HG03139 (cell line): ENCODE data around the gene SLC12A7.

Experiments used
- ATAC-seq: cut with Tn5 transposase; IDR thresholded peaks from one replicate; pipeline ENCODE4 v1.9.1; 2021; ENCODE audit not compliant: unreplicated experiment

SLC12A7 gene

DNA sequence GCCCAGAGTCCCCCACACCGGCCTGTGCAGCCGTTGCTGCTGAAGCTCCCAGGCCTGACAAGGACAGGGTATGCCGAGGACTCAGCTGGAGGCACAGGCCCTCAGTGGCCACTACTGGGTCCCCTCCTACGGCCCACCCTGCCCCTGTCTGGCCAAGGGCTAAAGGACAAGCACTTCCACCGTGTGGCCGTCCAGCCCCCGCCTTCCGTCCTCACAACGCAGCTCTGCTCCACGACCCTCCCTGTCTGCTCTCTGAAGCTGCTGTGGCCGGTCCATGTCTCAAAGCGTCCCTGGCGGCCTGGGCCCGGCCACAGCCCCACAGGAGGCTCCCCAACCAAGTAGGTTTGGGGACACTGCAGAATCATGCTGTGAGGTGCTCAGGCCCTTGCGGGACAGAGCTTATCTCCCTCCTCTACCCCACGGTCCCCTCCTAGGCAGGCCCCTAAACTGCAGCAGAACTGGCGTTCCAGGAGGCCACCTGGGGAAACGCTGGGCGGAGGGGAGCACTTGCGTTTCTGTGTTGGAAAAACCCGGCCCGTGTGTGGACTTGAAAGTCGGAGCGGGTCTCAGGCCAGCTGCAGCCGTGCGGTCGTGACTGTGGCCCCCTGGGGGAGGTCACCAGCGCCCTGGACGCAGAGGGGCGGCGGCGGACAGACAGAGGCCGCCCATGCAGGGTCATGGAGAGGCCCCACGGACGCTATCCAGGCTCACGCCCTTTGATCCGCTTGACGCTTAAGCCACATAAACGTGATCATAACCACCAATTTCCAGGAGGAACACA is 57.7 kb downstream of the SLC12A7 start:
- no peak for ATAC-seq

- no peak for ATAC-seq
Measured at GRCh38 chr5:1053391-1054017, 58.4 kb downstream of the SLC12A7 start.

DNA sequence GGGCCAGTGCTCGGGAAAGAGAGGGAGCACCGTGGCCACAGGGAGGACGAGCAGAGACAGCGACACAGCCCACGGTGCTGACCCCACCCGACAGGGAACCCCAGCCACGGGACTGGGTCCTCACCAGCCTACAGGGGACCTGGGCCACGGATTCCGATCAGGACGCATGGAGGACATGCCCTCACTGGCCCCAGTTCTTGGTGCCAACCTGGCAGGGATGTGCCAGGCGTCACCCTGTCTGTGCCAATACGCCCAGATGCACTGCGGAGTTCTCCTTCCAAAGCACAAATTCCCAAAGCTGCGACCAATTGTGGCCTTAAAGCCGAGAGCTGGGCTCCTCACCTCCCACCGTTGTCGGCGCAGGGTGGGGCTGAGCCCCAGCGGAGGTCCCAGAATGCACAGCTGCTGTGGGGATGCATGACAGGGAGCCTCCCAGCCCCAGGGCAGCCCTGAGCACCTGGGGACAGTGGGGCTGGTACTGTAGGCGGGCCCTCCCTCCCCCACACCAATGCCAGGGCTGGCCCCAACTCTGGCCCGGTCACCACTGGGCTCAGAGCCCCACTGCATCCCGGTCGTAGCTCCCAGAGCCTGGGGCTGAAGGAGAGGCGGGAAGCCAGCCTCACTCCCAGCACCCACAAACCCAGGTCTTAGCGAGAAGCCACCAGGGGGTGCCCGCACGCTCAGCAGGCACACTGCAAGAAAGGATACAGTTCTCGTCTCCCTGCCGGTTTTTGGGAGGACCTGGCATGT is 59.0 kb downstream of the SLC12A7 start:
- no peak for ATAC-seq

DNA sequence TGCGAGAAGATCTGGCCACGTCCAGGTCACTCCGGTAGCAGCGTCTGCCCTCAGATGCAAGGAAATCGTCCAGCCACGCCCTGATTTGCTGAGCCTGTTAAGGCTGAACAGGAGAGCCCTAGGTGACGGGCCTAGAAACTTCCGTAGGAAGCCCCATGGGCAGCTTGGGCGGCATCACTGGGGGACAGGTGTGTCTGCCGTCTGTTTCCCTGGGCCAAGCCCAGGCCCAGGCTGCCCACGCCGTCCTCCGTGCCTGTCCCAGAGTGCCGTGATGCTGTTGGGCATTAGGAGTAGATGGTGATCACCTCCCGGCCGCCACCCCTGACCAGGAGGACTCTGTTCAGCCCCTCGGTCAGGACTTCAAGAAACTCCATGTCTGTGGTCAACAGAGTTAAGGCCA is 59.8 kb downstream of the SLC12A7 start:
- ATAC-seq = no peak

GRCh38 chr5:1051366-1051720 is 60.5 kb downstream of the SLC12A7 start:
- ATAC-seq = no peak

GRCh38 chr5:1050423-1051365 is 61.2 kb downstream of the SLC12A7 start:
- ATAC-seq = no peak

DNA sequence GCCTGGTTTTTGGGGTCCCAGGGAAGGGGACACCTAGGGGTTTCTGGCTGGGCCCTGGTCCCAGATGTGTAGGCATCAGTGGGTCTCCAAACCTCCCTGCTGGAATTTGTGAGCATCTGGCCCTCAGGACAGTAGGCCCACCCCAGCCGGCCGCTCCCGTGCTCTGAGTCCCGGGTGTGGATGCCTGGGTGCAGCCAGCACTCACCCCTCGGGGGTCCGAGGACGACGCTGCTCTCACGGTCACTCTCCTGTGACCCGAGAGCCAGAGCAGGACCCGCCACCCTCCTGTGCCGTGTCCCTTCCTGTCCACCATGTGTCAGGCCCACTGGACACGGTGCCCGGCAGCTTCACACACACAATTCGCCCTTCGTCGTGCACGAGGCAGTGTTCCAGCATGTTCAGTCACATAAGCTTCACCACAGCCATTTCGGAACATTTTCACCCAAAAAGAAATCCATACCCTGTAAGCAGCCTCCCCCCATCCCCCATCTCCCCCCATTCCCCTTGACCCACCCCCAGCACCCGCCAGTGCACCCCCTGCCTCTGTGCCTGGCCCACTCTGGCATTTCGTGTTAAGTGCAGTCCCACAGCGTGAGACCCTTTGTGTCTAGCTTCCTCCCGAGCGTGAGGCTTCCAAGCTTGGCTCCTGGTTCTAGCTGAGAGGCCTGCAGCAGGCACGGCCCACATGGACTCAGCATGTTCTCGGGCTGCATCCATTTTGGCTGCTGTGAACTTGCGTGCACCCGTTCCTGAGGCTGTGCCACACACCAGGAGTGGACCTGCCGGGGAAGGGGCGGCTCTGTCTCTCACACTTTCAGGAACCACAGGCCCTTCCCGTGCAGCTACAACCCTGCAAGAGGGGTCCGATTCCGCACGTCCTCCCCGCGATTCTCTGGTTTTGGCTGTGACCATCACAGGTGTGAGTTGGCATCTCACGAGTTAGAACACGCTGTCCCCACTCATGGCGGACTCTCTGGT is 62.7 kb downstream of the SLC12A7 start:
- no peak for ATAC-seq

- ATAC-seq = no peak
Measured at GRCh38 chr5:1048162-1048721, 63.6 kb downstream of the SLC12A7 start.

DNA sequence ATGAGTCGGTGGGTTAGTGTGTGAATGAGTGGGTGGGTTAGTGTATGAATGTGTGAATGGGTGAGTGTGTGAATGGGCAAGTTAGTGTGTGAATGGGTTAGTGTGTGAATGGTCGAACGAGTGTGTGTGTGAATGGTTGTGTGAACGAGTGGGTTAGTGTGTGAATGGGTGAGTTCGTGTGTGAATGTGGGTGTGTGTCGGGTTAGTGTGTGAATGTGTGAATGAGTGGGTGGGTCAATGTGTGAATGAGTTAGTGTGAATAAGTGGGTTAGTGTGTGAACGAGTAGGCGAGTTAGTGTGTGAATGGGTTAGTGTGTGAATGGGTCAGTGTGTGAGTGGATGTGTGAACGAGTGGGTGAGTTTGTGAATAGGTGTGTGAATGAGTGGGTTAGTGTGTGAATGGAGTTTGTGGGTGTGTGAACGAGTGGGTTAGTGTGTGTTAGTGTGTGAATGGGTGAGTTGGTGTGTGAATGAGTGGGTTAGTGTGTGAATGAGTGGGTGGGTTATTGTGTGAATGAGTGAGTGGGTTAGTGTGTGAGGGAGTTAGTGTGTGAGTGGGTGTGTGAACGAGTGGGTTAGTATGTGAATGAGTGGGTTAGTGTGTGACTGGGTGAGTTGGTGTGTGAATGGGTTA is 64.4 kb downstream of the SLC12A7 start:
- ATAC-seq = no peak

DNA sequence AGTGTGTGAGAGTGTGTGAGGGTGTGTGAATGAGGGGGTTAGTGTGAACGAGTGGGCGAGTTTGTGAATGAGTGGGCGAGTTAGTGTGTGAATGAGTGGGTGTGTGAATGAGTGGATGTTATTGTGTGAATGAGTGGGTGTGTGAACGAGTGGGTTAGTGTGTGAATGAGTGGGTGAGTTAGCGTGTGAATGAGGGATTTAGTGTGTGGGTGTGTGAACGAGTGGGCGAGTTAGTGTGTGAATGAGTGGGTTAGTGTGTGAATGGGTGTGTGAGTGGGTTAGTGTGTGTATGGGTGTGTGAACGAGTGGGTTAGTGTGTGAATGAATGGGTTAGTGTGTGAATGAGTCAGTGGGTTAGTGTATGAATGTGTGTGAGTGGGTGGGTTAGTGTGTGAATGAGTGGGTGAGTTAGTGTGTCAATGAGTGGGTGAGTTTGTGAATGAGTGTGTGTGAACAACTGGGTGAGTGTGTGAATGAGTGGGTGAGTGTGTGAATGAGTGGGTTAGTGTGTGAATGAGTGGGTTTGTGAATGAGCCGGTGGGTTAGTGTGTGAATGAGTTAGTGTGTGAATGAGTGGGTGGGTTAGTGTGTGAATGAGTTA is 65.8 kb downstream of the SLC12A7 start:
- no peak for ATAC-seq

DNA sequence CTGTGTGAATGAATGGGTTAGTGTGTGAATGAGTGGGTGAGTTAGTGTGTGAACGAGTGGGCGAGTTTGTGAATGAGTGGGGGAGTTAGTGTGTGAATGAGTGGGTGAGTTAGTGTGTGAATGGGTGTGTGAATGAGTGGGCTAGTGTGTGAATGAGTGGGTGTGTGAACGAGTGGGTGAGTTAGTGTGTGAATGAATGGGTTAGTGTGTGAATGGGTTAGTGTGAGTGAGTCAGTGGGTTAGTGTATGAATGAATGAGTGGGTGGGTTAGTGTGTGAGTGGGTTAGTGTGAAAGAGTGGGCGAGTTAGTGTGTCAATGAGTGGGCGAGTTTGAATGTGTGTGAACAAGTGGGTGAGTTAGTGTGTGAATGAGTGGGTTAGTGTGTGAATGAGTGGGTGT is 67.7 kb downstream of the SLC12A7 start:
- ATAC-seq = no peak

- ATAC-seq = no peak
Measured at GRCh38 chr5:1043327-1043726, 68.5 kb downstream of the SLC12A7 start.

GRCh38 chr5:1042626-1043025 is 69.2 kb downstream of the SLC12A7 start:
- no peak for ATAC-seq

- ATAC-seq = no peak
Measured at GRCh38 chr5:1041225-1042143, 70.4 kb downstream of the SLC12A7 start.

DNA sequence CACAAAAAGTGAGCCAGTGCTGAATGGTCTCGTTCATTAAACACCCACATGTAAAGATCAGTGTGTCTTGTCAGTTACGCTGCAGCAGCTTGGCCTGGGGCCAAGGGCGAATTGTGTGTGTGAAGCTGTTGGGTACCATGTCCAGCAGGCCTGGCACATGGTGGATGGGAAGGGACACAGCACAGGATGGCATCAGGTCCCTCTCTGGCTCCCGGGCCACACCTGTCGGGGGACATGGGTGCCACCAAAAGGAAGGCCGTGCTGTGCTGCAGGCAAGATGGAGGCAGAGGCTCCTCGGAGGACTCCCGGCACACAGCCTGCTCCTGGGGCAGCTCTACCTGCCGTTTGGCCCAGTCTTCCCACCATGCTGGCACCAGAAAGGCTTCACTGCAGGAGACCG is 71.3 kb downstream of the SLC12A7 start:
- ATAC-seq = no peak

GRCh38 chr5:1039706-1040260 is 72.1 kb downstream of the SLC12A7 start:
- no peak for ATAC-seq

- ATAC-seq = no peak
Measured at GRCh38 chr5:1039210-1039548, 72.7 kb downstream of the SLC12A7 start.
